GM12872 (cell line): ENCODE data around the gene MAN2C1.

ENCODE experiments used
- TF ChIP-seq, protein P1 (sequence below): IDR thresholded peaks from 3 replicates; pipeline ENCODE4 v1.5.1; 2011; ENCODE audit warnings: low read depth, mild to moderate bottlenecking, low read length, moderate library complexity; ENCODE audit not compliant: insufficient read depth

MAN2C1 gene

DNA sequence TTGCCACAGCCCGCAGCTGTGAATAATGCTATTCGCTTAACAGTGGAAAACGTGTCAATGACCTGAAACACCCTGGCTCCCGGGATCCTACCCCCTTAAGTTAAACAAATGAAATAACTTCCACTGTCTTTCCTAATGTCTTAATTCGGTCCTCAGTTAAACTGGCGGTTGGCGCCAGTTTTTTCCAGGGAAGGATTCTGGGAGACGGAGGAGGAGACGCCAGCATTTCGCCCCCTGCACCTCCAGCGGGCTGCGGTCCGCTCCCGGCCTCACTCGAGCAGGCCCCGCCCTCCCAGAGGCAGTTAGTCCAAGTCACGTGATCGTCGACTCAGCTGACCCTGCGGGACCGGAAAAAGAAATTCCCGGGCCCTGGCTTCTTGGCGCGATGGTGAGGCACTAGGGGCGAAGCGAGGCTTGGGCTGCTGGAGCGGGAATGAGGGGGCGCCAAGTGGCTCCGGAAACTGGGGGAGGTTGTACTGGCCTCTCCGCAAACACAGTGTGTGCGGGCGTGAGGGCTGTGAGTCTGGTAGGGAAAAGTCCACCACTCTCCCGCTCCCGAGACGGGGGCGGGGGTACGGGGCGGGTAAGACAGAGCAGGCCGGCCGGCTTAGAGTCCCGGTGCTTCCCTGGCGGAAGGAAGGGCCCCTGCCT is 32.6 kb downstream of the MAN2C1 start, which contains the start of gene COMMD4:
TSS of gene COMMD4 (plus strand) at position 359 of the 651 bp plus-strand sequence. CDS start at position 386, 27 bp downstream.
- TF ChIP-seq, protein P1, sequence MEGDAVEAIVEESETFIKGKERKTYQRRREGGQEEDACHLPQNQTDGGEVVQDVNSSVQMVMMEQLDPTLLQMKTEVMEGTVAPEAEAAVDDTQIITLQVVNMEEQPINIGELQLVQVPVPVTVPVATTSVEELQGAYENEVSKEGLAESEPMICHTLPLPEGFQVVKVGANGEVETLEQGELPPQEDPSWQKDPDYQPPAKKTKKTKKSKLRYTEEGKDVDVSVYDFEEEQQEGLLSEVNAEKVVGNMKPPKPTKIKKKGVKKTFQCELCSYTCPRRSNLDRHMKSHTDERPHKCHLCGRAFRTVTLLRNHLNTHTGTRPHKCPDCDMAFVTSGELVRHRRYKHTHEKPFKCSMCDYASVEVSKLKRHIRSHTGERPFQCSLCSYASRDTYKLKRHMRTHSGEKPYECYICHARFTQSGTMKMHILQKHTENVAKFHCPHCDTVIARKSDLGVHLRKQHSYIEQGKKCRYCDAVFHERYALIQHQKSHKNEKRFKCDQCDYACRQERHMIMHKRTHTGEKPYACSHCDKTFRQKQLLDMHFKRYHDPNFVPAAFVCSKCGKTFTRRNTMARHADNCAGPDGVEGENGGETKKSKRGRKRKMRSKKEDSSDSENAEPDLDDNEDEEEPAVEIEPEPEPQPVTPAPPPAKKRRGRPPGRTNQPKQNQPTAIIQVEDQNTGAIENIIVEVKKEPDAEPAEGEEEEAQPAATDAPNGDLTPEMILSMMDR: no peak

DNA sequence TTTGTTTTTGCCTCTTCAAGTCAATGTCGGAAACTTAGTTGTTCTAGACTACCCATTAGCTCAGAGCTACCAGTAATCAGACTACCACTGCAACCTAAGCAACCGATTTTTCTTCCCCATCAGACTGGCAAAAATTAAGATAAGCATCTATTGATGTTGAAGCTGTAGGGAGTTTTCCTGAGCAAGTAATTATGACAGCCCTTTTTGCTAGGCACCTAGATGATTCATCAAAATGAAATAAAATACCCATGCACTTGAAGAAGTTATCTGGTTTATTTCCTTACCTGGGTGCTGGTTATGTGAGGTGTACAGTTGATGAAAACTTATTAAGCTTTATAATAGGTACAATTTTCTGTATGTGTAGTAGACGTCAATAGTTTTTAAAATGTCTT is 33.1 kb downstream of the MAN2C1 start:
- TF ChIP-seq, protein P1: no peak

DNA sequence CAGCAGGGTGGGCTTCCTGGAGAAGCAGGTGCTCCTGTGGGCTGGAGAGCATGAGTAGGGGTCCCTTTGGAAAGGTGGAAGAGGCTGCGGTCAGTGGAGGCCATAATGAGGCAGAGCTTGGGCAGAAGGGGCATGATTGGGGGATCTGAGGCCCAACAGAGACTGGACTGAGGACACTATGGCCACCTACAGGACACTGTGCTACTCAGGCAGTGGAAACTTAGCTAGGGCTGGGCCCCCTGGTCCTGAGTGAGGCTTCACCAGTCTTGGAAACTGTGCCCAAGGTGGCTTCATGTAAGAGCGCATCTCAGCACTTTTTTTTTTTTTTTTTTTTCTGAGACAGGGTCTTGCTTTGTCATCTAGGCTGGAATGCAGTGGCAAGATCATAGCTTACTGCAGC is 38.8 kb downstream of the MAN2C1 start:
- TF ChIP-seq, protein P1: no peak

DNA sequence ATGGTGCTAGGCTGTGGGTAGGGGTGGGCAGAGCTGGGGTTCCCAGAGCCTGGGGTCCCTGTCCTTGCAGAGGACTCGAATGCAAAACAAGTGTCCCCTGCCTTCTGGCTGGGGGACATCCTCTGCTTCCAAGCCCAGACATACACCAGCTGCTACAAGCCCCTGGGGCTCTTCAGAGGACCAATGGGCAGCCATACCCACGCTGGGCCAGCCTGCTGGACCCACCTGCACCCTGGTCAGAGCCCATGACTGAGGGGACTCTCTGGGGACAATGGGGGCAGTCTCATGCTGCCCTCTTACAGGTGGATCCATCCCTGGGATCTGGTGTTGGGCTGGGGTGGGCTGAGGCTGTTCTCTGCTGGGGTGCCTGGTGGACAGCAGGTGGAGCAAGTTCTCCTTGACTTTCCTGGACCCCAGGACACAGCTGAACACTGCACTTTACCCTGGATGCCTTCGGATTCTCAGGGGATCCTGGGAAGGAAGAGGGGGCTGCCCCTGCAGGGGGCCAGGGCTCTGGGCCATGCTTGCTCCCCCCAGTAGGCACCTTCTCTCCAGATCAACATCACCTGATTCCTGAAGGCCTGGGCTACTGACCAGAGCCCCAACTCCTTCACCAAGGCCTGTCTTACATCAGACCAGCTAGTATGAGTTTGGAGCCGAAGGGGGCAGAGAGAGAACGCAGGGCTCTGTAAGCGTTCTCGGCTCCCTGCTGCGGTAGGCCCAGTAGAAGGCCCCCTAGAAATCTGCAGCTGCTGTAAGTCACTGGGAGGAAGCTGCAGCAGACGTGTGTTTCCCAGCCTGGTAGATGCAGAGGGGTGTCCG is 39.7 kb downstream of the MAN2C1 start:
- TF ChIP-seq, protein P1: no peak

DNA sequence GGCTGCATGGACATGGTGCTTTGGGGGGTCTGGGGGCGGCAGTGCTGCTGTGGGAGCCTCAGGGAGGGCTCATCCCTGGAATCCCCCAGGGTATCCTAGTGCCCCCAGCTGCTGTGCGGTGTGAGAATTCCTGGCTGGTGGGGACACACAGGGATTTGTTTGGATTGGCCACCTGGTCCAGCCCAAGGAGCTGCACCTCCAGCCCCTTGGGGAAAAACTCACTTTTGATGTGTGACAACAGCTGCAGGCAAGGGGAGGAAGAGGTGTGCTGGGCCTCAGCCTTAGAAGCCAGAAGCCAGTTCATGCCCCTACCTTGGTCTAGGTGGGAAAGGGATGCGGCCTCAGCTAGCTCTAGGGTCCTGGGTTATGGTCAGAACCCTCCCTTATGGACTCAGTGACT is 40.9 kb downstream of the MAN2C1 start:
- TF ChIP-seq, protein P1: no peak

DNA sequence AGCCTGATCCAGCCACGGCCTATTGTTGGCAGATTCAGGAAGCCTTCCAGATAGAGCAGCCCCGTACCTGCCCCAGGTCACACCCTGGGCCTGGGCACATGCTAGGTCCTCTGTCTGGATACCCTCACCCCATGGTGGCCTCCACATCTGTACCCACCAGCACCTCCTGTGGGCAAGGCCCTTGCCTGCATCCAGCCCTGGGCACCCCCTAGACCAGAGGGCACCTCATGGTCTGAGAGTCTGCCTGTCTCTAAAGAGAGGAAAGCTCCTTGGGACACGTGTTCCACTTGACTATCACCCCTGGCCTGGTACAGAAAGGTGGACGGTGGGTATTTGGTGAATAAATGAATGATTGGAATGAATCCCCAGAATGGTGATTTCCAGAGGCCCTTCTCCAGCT is 41.4 kb downstream of the MAN2C1 start:
- TF ChIP-seq, protein P1: peak; percentile 9; the same call in 1 of the 3 replicates

DNA sequence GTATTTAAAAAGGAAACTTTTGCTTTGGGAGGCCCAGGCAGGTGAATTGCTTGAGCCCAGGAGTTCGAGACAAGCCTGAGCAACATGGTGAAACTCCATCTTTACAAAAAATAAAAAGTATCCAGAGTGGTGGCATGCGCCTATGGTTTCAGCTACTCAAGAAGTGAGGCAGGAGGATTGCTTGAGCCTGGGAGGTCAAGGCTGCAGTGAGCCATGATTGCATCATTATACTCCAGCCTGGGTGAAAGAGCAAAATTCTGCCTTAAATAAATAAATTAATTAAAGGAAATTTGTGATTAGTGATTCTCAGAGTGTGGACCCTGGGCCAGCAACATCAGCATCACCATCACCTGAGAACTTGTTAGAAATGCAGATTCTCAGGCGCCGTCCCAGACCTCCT is 42.5 kb downstream of the MAN2C1 start:
- TF ChIP-seq, protein P1: no peak
